IPS-15b (cell line): Measurements from ENCODE around the gene LRG1.
"Not testable (repeated sequence)": the region's sequence is repeated elsewhere in the genome, so short reads cannot be mapped to it uniquely, and the experiment has no call there.

Experiments used
- H3K27me3 ChIP-seq: one replicate; pipeline ENCODE4 v1.6.1; 2013; ENCODE audit warnings: low read length; ENCODE audit not compliant: control insufficient read depth, insufficient read depth
- H3K36me3 ChIP-seq: one replicate; pipeline ENCODE4 v1.6.1; 2013; ENCODE audit warnings: low read length; ENCODE audit not compliant: control insufficient read depth, insufficient read depth
- H3K4me1 ChIP-seq: one replicate; pipeline ENCODE4 v1.6.1; 2013; ENCODE audit warnings: mild to moderate bottlenecking, low read length; ENCODE audit not compliant: control insufficient read depth, insufficient read depth
- H3K4me3 ChIP-seq: one replicate; pipeline ENCODE4 v1.5.1; 2013; ENCODE audit warnings: low read depth, low read length
- H3K9ac ChIP-seq: one replicate; pipeline ENCODE4 v1.6.1; 2013; ENCODE audit warnings: low read depth, mild to moderate bottlenecking, low read length
- H3K9me3 ChIP-seq: one replicate; pipeline ENCODE4 v1.6.1; 2013; ENCODE audit warnings: mild to moderate bottlenecking, low read length; ENCODE audit not compliant: control insufficient read depth, insufficient read depth

LRG1 gene

GRCh38 chr19:4542896-4543841 lies 3.3 kb upstream of the LRG1 start:
- H3K27me3 ChIP-seq: no peaks in the 10 kb centered on the region
- peaks cover 6% of the 10 kb centered on the region for H3K36me3 ChIP-seq
- no peak overlapping the region for H3K4me3 ChIP-seq
- peaks cover 2% of the 10 kb centered on the region for H3K4me1 ChIP-seq
- no peaks in the 10 kb centered on the region for H3K9me3 ChIP-seq
- no peak overlapping the region for H3K9ac ChIP-seq

DNA sequence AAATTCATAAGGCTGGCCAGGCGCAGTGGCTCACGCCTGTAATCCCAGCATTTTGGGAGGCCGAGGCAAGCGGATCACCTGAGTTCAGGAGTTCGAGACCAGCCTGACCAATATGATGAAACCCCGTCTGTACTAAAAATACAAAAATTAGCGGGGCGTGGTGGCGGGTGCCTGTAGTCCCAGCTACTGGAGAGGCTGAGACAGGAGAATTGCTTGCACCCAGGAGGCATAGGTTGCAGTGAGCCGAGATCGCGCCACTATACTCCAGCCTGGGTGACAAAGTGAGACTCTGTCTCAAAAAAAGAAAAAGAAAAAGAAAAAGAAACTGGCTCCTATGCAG lies 1.9 kb upstream of the LRG1 start:
- not testable (repeated sequence) for H3K4me3 ChIP-seq, H3K9ac ChIP-seq, H3K36me3 ChIP-seq, H3K27me3 ChIP-seq, H3K9me3 ChIP-seq, H3K4me1 ChIP-seq

DNA sequence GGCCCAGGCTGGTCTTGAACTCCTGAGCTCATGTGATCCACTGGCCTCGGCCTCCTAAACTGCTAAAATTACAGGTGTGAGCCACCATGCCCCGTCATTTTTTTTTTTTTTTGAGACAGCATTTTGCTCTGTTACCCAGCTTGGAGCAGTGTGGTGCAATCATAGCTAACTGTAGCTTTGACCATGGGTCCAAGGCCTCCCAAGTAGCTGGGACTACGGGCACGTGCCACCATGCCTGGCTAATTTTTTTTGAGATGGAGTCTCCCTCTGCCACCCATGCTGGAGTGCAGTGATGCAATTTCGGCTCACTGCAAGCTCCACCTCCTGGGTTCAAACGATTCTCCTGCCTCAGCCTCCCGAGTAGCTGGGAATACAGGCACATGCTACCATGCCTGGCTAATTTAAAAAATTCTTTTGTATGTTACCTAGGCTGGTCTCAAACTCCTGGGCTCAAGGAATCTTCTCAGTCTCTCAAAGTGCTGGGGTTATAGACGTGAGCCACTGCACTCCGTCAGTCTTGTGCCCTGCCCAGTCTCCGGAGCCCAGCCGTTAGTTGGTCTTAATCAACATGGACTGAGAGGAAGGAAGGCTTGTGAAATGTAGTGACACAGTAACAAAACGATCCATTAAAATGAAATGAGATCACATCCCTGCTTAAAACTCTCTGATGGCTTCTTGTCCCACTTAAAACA lies 1.4 kb upstream of the LRG1 start:
- no peak overlapping the region for H3K4me3 ChIP-seq
- no peak overlapping the region for H3K9ac ChIP-seq
- H3K36me3 ChIP-seq: no peaks in the 10 kb centered on the region
- peaks cover 2% of the 10 kb centered on the region for H3K4me1 ChIP-seq
- no peaks in the 10 kb centered on the region for H3K27me3 ChIP-seq
- H3K9me3 ChIP-seq: no peaks in the 10 kb centered on the region

DNA sequence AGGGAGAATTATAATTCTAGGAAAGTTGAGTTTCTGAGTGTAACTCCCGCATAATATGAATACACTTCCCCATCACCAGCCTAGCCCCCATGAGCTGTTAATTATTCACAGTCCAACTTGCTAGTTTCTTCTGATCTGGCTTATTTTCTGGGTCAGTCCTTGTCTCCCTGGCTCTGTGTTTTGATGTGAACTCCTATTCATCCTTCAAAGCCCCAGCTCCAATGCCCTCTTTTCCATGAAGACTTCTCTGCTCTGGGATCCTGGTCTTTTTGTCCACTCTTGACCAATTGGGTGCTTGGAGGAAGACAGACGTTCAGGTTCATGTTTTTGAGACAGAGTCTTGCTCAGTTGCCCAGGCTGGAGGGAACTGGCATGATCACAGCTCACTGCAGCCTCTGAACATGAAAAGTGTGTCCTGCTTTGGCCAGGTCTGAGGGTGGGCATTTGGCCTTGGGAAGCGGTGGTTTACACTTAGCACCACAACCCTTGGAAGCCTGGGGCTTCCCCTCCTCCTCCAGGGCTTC lies 605 bp downstream of the LRG1 start:
- Histone ChIP-seq H3K4me1 (peaks cover 2% of the 10 kb centered on the region), H3K4me3 (no peak overlapping the region), H3K27me3 (peaks cover 3% of the 10 kb centered on the region), H3K36me3 (no peaks in the 10 kb centered on the region), H3K9me3 (no peaks in the 10 kb centered on the region), H3K9ac (no peak overlapping the region)

DNA sequence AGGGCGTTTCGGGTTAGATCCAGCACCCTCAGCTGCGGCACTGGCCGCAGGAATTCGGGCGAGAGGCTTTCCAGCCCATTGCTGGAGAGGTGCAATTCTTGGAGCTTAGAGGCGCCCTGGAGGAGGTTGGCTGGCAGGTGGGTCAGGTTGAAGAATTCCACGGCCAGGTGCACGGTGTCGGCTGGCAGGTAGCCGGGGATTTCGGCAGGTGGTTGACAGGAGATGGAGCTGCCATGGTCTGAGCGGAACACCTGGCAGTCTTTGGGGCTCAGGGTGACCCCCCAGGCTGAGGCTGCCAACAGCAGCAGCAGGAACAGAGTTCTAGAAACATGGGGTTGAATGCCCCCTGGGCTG lies 1.3 kb downstream of the LRG1 start:
- no peaks in the 10 kb centered on the region for H3K36me3 ChIP-seq

DNA sequence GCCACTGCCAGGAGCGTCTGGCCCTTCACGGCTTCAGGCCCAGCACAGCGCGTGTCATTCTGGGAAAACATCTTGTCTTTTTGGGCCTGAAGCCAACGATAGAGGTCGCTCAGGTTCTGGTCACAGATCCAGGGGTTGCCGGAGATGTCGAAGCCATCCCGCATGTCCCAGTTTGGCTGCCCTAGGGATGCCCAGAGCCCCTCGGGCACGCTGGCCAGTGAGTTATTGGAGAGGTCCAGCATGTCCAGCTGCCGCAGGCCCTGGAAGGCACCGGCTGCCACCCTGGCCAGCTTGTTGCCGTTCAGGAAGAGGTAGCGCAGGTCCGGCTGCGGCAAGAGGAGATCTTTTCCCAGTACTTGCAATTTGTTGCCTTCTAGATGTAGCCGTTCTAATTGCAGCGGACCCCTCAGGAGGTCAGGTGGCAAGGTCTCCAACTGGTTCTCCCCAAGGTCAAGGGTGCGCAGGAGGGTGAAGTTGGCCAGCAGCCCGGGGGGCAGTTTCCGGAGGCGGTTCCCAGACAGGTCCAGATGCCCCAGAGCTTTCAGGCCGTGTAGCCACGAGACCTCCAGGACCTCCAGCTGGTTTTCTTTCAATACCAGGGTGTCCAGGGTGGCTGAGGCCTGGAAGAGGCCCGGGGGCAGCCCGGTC lies 1.8 kb downstream of the LRG1 start:
- H3K36me3 ChIP-seq: no peaks in the 10 kb centered on the region
- no peak overlapping the region for H3K4me3 ChIP-seq
- H3K9me3 ChIP-seq: no peaks in the 10 kb centered on the region
- H3K4me1 ChIP-seq: peaks cover 2% of the 10 kb centered on the region
- no peak overlapping the region for H3K9ac ChIP-seq
- peaks cover 14% of the 10 kb centered on the region for H3K27me3 ChIP-seq

More for the DNA sequence above, 1.3 kb downstream of the LRG1 start:
- H3K4me1 ChIP-seq: peaks cover 2% of the 10 kb centered on the region
- H3K4me3 ChIP-seq: no peak overlapping the region
- no peak overlapping the region for H3K9ac ChIP-seq
- peaks cover 9% of the 10 kb centered on the region for H3K27me3 ChIP-seq
- H3K9me3 ChIP-seq: no peaks in the 10 kb centered on the region

GRCh38 chr19:4536798-4537197 lies 3.0 kb downstream of the LRG1 start:
- H3K4me1 ChIP-seq: peaks cover 2% of the 10 kb centered on the region
- no peaks in the 10 kb centered on the region for H3K9me3 ChIP-seq
- no peak overlapping the region for H3K9ac ChIP-seq
- no peak overlapping the region for H3K4me3 ChIP-seq
- H3K36me3 ChIP-seq: no peaks in the 10 kb centered on the region
- peaks cover 14% of the 10 kb centered on the region for H3K27me3 ChIP-seq

GRCh38 chr19:4534836-4535658 lies 4.8 kb downstream of the LRG1 start, which contains the start of gene PLIN5:
Gene PLIN5 (minus strand): TSS chr19:4535224. CDS start chr19:4534074, 1,150 bp downstream.
- Histone ChIP-seq H3K4me1 (peaks cover 2% of the 10 kb centered on the region), H3K9ac (no peak within 1 kb of the TSS), H3K4me3 (peak within 1 kb of the TSS; percentile 35), H3K36me3 (no peaks in the 10 kb centered on the region), H3K9me3 (no peaks in the 10 kb centered on the region), H3K27me3 (peaks cover 14% of the 10 kb centered on the region)

DNA sequence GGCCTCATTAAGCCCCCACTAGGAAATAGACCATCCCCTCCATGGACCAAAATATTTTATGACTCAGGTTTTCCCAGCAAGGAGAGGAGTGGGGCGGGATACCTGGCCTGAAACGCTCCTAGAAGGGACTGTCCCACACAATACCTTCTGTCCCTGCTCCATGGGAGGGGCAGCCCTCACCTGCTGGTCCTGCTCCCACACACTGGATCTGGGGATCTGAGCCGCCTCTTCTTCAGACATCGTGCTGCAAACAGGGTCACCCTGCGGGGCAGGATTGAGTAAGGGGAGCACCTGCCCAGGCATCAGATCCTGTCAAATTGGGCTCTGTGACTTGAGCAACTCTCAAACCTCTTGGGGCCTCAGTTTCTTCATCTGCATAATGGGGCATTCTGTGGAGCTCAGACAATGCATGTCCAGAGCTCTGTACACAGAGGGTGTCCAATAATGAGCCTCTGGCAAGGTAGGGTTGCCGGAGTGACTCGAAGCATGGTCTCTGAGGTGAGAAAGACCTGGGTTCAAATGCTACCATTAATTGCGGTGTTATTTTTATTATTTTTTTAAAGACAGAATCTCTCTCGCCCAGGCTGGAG lies 5.9 kb downstream of the LRG1 start:
- Histone ChIP-seq H3K27me3 (peaks cover 14% of the 10 kb centered on the region), H3K4me3 (no peak overlapping the region), H3K36me3 (no peaks in the 10 kb centered on the region), H3K4me1 (no peaks in the 10 kb centered on the region), H3K9ac (no peak overlapping the region), H3K9me3 (no peaks in the 10 kb centered on the region)

- H3K9me3 ChIP-seq: no peaks in the 10 kb centered on the region
- peaks cover 14% of the 10 kb centered on the region for H3K27me3 ChIP-seq
- H3K4me3 ChIP-seq: no peak overlapping the region
- H3K9ac ChIP-seq: no peak overlapping the region
- H3K4me1 ChIP-seq: no peaks in the 10 kb centered on the region
- no peaks in the 10 kb centered on the region for H3K36me3 ChIP-seq
Observed at GRCh38 chr19:4533334-4533733, 6.5 kb downstream of the LRG1 start.
